ENCODE data around the gene SLC25A42. TPM values are rescaled to one million over a fixed set of nuclear protein-coding genes. Genes with fewer than 3 reads are reported as not detected.

Gene SLC25A42
- total and polyA plus RNA-seq, 3 donors from 2014 or later, result 14.0 to 14.7 (median 14.3) TPM

DNA sequence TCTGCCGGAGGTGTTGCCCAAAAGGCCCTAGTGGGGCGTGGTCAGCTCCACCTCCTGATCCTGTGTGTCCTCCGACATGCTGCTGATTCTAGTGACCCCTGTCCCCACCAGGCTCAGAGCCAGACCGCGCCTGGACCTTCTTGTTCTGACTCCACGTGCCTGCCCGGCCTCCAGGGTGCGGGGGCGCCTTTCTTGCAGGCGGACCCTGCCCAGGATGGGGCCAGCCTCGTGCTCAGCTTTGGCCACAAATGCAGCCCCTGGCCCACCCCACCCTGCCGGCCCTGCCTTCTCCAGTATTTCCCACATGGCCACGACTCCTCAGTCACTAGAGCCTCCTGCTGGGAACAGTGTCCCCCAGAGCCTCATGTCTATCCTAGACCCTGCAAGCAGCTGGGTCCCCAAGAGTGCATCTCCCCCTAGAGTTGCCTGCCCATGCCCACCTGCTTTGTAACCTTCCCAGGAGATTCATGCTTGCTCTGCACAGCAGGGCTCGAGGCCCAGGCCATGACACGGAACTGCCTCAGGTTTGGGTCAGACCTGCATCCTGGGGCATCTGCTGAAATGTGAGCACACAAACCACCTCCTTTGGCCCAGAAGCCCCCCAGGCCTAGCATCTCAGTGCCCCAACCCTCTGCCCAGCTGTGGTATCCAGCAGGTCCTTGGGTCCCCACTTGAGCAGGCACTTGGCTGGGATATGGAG lies 47.5 kb downstream of the SLC25A42 start:
- TF ChIP-seq, protein P1, sequence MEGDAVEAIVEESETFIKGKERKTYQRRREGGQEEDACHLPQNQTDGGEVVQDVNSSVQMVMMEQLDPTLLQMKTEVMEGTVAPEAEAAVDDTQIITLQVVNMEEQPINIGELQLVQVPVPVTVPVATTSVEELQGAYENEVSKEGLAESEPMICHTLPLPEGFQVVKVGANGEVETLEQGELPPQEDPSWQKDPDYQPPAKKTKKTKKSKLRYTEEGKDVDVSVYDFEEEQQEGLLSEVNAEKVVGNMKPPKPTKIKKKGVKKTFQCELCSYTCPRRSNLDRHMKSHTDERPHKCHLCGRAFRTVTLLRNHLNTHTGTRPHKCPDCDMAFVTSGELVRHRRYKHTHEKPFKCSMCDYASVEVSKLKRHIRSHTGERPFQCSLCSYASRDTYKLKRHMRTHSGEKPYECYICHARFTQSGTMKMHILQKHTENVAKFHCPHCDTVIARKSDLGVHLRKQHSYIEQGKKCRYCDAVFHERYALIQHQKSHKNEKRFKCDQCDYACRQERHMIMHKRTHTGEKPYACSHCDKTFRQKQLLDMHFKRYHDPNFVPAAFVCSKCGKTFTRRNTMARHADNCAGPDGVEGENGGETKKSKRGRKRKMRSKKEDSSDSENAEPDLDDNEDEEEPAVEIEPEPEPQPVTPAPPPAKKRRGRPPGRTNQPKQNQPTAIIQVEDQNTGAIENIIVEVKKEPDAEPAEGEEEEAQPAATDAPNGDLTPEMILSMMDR (IDR thresholded peaks at IDR 0.05), result no peak
- no peak for TF ChIP-seq POLR2A (IDR thresholded peaks at IDR 0.05)
- Histone ChIP-seq H3K9me3 (no peaks in the 10 kb centered on the region), H3K4me1 (peaks cover 9% of the 10 kb centered on the region), H3K4me3 (no peak overlapping the region), H3K27me3 (no peaks in the 10 kb centered on the region), H3K27ac (no peak overlapping the region), H3K36me3 (ENCODE audit: low read depth, missing control alignments) (no peaks in the 10 kb centered on the region)
- DNase-seq, result no peak
- WGBS, 2 donors, result 60 to 73% methylated on average over 3 to 15 of the region's 15 CpGs
- intact Hi-C loops (cut with DNase I; ENCODE audit: low total_unique reads), result no loop called here

DNA sequence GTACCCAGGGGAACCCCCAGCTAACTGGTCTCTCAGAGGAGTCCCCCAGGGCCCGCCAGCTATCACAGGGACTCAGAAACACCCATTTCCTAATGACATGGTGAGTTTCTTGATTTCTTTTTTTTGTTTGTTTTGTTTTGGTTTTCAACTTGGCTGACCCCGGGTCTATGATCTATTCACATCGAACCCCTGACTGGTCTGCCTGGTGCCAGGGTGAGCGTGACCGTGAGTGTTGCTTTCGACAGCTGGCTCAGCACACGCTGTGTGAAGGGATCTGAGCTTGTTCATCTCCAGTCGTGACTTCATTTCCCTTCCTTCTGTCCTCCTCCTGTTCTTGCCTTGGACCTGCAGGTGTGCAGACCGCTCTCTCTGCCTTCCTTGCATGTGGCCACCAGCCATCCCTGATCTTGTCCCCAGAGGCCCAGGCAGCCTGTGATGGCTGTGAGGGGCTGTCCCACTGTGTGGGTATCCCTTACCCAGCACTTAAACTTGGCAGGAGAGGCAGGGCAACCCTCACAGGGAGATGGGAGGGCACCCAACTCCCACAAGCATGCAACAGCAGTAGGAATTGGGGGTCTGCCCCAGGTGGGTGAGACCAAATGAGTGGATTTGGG lies 48.3 kb downstream of the SLC25A42 start:
- no peak for DNase-seq
- TF ChIP-seq, protein P1 (IDR thresholded peaks at IDR 0.05), result no peak
- no peak for TF ChIP-seq POLR2A (IDR thresholded peaks at IDR 0.05)
- H3K9me3 ChIP-seq, result no peaks in the 10 kb centered on the region
- intact Hi-C loops (cut with DNase I; ENCODE audit: low total_unique reads), result no loop called here
- no peaks in the 10 kb centered on the region for H3K36me3 ChIP-seq (ENCODE audit: low read depth, missing control alignments)
- peaks cover 9% of the 10 kb centered on the region for H3K4me1 ChIP-seq
- H3K4me3 ChIP-seq, result no peak overlapping the region
- 90 to 91% methylated on average over 9 of the region's 9 CpGs for WGBS, 2 donors
- H3K27ac ChIP-seq, result no peak overlapping the region
- no peaks in the 10 kb centered on the region for H3K27me3 ChIP-seq

DNA sequence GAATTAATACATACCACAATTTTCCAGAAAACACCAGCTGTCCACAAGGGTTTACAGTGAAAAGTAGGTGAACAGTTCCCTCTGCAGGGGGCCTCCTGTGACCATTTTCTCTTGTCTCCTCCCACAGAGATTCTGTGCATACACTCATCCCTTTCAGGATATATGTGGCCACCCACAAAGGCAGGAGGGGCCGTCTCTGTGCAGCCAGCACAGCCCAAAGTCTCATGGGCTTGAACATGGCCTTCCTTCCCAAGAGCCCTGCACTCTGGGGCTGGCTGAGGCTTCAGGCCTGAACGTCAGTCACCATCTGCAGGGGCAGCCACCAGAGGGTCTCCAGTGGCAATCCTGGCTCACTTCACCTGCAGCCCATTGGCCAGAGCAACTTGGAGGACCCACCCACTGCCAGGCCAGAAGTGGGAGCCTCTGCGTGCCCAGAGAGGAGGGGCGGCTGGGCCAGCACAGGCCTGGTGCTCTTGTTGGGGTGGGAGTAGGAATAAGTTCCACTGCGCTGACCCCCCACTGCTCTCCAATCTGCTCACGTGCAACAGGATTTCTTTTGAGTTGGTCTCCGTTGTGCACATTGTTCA lies 49.3 kb downstream of the SLC25A42 start:
- H3K9me3 ChIP-seq, result no peaks in the 10 kb centered on the region
- peaks cover 9% of the 10 kb centered on the region for H3K4me1 ChIP-seq
- no peak overlapping the region for H3K27ac ChIP-seq
- no peak for TF ChIP-seq POLR2A (IDR thresholded peaks at IDR 0.05)
- TF ChIP-seq, protein P1 (IDR thresholded peaks at IDR 0.05), result no peak
- no peak overlapping the region for H3K4me3 ChIP-seq
- DNase-seq, result no peak
- no peaks in the 10 kb centered on the region for H3K27me3 ChIP-seq
- H3K36me3 ChIP-seq (ENCODE audit: low read depth, missing control alignments), result no peaks in the 10 kb centered on the region
- WGBS, 2 donors, result 51 to 55% methylated on average over 6 to 7 of the region's 7 CpGs
- intact Hi-C loops (cut with DNase I; ENCODE audit: low total_unique reads), result no loop called here

DNA sequence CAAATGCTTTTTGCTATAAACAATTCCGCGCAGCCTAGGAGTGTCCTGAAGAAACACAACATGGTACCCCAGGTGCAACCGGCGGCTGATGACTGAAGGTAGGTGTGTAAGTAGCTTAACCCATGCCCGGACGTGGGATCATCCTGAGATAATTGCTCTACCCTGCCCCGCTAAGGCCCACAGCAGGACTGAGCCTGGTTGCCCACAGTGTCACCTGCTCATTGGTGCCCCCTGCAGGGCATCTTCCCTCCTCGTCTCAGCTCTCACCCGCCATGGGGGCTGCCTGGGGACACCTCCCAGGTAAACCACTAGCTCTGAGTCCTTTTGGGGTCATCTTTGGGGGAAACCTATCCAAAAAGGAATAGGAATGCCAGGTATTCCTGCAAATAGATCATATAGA lies 52.2 kb downstream of the SLC25A42 start:
- Histone ChIP-seq H3K4me3 (no peak overlapping the region), H3K36me3 (ENCODE audit: low read depth, missing control alignments) (no peaks in the 10 kb centered on the region), H3K27me3 (no peaks in the 10 kb centered on the region), H3K27ac (no peak overlapping the region), H3K9me3 (no peaks in the 10 kb centered on the region), H3K4me1 (no peaks in the 10 kb centered on the region)
- 84 to 91% methylated on average over 9 of the region's 9 CpGs for WGBS, 2 donors
- TF ChIP-seq, protein P1 (IDR thresholded peaks at IDR 0.05), result peak in 2 of 3 experiments; percentile 20 to 38
- TF ChIP-seq POLR2A (IDR thresholded peaks at IDR 0.05), result no peak
- peak; percentile 48 for DNase-seq
- intact Hi-C loops (cut with DNase I; ENCODE audit: low total_unique reads), result no loop called here
